Kidney epithelial cell (primary cell): ENCODE measurements around the gene NUBP2. TPM values are rescaled to one million over a fixed set of nuclear protein-coding genes. Genes with fewer than 3 reads are reported as not detected.

Experiments
- DNase-seq: peaks from one replicate; pipeline ENCODE4 v3.0.0-alpha.2; 2010; ENCODE audit warnings: low read depth
- H3K27me3 ChIP-seq: 2 replicates; pipeline ENCODE4 v1.6.0; 2011; ENCODE audit warnings: low read length; ENCODE audit not compliant: control insufficient read depth, insufficient read depth
- H3K36me3 ChIP-seq: 2 replicates; pipeline ENCODE4 v1.5.1; 2011; ENCODE audit warnings: low read length; ENCODE audit not compliant: control insufficient read depth, insufficient read depth
- H3K4me3 ChIP-seq: 2 replicates; pipeline ENCODE4 v1.5.1; 2011; ENCODE audit warnings: low read depth, mild to moderate bottlenecking, control low read depth, low read length
- CTCF ChIP-seq: IDR thresholded peaks from 2 replicates; pipeline ENCODE4 v1.5.1; 2011; ENCODE audit warnings: mild to moderate bottlenecking, moderate library complexity, low read length, control low read depth, inconsistent platforms; ENCODE audit not compliant: insufficient read depth, poor library complexity, severe bottlenecking
- total RNA-seq: library from RNA; depleted of rRNA; stranded (reverse); fragments of >200 nt; gene quantifications from 2 replicates; pipeline ENCODE4 v1.2.3, GENCODE V29; 2015

Gene NUBP2
- total RNA-seq, 1 donor from 2014 or later, result 187 TPM

- H3K27me3 ChIP-seq, result no peaks in the 10 kb centered on the region
- peaks cover 1% of the 10 kb centered on the region for H3K36me3 ChIP-seq
- TF ChIP-seq CTCF, result no peak
- DNase-seq, result no peak
- H3K4me3 ChIP-seq, result no peak overlapping the region
These were observed 32.7 kb downstream of the NUBP2 start for GRCh38 chr16:1815461-1815860.

GRCh38 chr16:1816396-1817275 lies 33.9 kb downstream of the NUBP2 start:
- H3K36me3 ChIP-seq, result peaks cover 1% of the 10 kb centered on the region
- H3K27me3 ChIP-seq, result no peaks in the 10 kb centered on the region
- H3K4me3 ChIP-seq, result no peak overlapping the region
- TF ChIP-seq CTCF, result no peak
- no peak for DNase-seq

- DNase-seq, result no peak
- TF ChIP-seq CTCF, result no peak
- no peak overlapping the region for H3K4me3 ChIP-seq
- no peaks in the 10 kb centered on the region for H3K27me3 ChIP-seq
- H3K36me3 ChIP-seq, result peaks cover 1% of the 10 kb centered on the region
These were observed 34.5 kb downstream of the NUBP2 start for GRCh38 chr16:1817276-1817589.

- Histone ChIP-seq H3K27me3 (no peaks in the 10 kb centered on the region), H3K36me3 (peaks cover 1% of the 10 kb centered on the region), H3K4me3 (no peak overlapping the region)
- no peak for DNase-seq
- TF ChIP-seq CTCF, result no peak
These were observed 35.0 kb downstream of the NUBP2 start for GRCh38 chr16:1817716-1818115.

GRCh38 chr16:1818204-1818872 lies 35.6 kb downstream of the NUBP2 start:
- Histone ChIP-seq H3K36me3 (peaks cover 1% of the 10 kb centered on the region), H3K4me3 (no peak overlapping the region), H3K27me3 (no peaks in the 10 kb centered on the region)
- no peak for DNase-seq
- no peak for TF ChIP-seq CTCF
